ENCODE measurements around the gene TPD52L2.
"Not testable (repeated sequence)": the region's sequence is repeated elsewhere in the genome, so short reads cannot be mapped to it uniquely, and the experiment has no call there.

The TPD52L2 gene

GRCh38 chr20:63857764-63858392, 7.2 kb upstream of the TPD52L2 start:
- H3K4me3 ChIP-seq (ENCODE audit: low read length) = no peak overlapping the region
- no peak for TF ChIP-seq ZNF274 (IDR thresholded peaks at IDR 0.05; ENCODE audit: low read depth, low read length)

- H3K4me3 ChIP-seq (ENCODE audit: low read length) = no peak overlapping the region
- TF ChIP-seq ZNF274 (IDR thresholded peaks at IDR 0.05; ENCODE audit: low read depth, low read length) = no peak
Measured at GRCh38 chr20:63858393-63859165, 6.5 kb upstream of the TPD52L2 start.

DNA sequence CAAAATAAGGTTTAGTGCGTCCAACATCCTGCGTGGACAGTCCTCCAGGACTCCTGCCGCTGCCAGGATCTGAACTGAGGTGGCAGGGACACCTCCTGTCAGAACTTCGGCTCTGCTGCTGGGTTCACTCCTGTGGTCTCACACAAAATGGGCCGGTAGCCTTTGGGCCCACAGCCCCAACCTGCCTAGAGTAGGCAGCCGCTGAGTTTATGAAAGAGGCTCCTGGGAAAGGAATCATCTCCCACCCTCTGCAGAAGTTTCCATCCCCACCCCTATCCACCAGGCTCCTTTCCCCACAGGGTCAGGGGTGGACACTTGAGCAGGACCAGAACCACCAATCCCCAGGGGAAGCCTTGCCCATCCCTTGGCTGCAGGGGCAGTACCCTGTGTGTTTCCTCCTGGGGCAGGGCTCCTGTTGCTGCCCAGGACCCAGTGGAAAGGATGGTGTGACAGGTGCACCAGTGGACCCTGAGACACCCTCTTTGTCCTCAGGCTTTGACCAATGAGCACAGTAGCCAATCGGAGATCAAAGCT, 5.8 kb upstream of the TPD52L2 start:
- TF ChIP-seq ZNF274 (IDR thresholded peaks at IDR 0.05; ENCODE audit: low read depth, low read length) = no peak
- H3K4me3 ChIP-seq (ENCODE audit: low read length) = no peak overlapping the region

GRCh38 chr20:63860325-63861051, 4.6 kb upstream of the TPD52L2 start:
- H3K4me3 ChIP-seq (ENCODE audit: low read length) = no peak overlapping the region
- TF ChIP-seq ZNF274 (IDR thresholded peaks at IDR 0.05; ENCODE audit: low read depth, low read length) = no peak

- TF ChIP-seq ZNF274 (IDR thresholded peaks at IDR 0.05; ENCODE audit: low read depth, low read length) = no peak
- no peak within 1 kb of the TSS for H3K4me3 ChIP-seq (ENCODE audit: low read length)
Measured at GRCh38 chr20:63861365-63861934, 3.6 kb upstream of the TPD52L2 start, which contains the start of gene ABHD16B. ABHD16B (plus strand) TSS chr20:63861498; CDS start chr20:63861541, 43 bp downstream.

DNA sequence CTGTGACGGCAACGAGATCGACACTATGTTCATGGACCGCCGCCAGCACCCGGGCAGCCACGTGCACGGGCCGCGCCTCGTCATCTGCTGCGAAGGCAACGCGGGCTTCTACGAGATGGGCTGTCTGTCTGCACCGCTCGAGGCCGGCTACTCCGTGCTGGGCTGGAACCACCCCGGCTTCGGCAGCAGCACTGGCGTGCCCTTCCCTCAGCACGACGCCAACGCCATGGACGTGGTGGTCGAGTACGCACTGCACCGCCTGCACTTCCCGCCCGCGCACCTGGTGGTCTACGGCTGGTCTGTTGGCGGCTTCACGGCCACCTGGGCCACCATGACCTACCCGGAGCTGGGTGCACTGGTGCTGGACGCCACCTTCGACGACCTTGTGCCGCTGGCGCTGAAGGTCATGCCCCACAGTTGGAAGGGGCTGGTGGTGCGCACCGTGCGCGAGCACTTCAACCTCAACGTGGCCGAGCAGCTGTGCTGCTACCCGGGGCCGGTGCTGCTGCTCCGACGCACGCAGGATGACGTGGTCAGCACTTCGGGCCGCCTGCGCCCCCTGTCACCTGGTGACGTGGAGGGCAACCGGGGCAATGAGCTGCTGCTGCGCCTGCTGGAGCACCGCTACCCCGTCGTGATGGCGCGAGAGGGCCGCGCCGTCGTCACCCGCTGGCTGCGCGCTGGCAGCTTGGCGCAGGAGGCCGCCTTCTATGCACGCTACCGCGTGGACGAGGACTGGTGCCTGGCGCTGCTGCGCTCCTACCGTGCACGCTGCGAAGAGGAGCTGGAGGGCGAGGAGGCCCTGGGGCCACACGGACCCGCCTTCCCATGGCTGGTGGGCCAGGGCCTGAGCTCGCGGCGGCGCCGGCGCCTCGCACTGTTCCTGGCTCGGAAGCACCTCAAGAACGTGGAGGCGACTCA, 2.8 kb upstream of the TPD52L2 start:
- no peak for TF ChIP-seq ZNF274 (IDR thresholded peaks at IDR 0.05; ENCODE audit: low read depth, low read length)

GRCh38 chr20:63863021-63863797, 1.9 kb upstream of the TPD52L2 start:
- no peak for TF ChIP-seq ZNF274 (IDR thresholded peaks at IDR 0.05; ENCODE audit: low read depth, low read length)
- H3K4me3 ChIP-seq (ENCODE audit: low read length) = peak overlapping the region; percentile 79; the same call in 1 of the 2 replicates

More for the DNA sequence above, 2.8 kb upstream of the TPD52L2 start:
- H3K4me3 ChIP-seq (ENCODE audit: low read length) = no peak overlapping the region

- no peak for TF ChIP-seq ZNF274 (IDR thresholded peaks at IDR 0.05; ENCODE audit: low read depth, low read length)
- H3K4me3 ChIP-seq (ENCODE audit: low read length) = peak overlapping the region; percentile 79
Measured at GRCh38 chr20:63863798-63864544, 1.1 kb upstream of the TPD52L2 start.

- peak overlapping the region; percentile 79 for H3K4me3 ChIP-seq (ENCODE audit: low read length)
- TF ChIP-seq ZNF274 (IDR thresholded peaks at IDR 0.05; ENCODE audit: low read depth, low read length) = no peak
Measured at GRCh38 chr20:63864545-63864977, 509 bp upstream of the TPD52L2 start.

- H3K4me3 ChIP-seq (ENCODE audit: low read length) = not testable (repeated sequence)
Measured at GRCh38 chr20:63867042-63867441, 2.0 kb downstream of the TPD52L2 start.

GRCh38 chr20:63868264-63868663, 3.2 kb downstream of the TPD52L2 start:
- no peak overlapping the region for H3K4me3 ChIP-seq (ENCODE audit: low read length)
- TF ChIP-seq ZNF274 (IDR thresholded peaks at IDR 0.05; ENCODE audit: low read depth, low read length) = no peak

GRCh38 chr20:63873477-63873971, 8.5 kb downstream of the TPD52L2 start:
- no peak for TF ChIP-seq ZNF274 (IDR thresholded peaks at IDR 0.05; ENCODE audit: low read depth, low read length)
- no peak overlapping the region for H3K4me3 ChIP-seq (ENCODE audit: low read length)

- not testable (repeated sequence) for H3K4me3 ChIP-seq (ENCODE audit: low read length)
Measured at GRCh38 chr20:63874241-63874640, 9.2 kb downstream of the TPD52L2 start.

Measured in GM08714 (cell line).